ENCODE measurements around the gene TST.

TST gene

DNA sequence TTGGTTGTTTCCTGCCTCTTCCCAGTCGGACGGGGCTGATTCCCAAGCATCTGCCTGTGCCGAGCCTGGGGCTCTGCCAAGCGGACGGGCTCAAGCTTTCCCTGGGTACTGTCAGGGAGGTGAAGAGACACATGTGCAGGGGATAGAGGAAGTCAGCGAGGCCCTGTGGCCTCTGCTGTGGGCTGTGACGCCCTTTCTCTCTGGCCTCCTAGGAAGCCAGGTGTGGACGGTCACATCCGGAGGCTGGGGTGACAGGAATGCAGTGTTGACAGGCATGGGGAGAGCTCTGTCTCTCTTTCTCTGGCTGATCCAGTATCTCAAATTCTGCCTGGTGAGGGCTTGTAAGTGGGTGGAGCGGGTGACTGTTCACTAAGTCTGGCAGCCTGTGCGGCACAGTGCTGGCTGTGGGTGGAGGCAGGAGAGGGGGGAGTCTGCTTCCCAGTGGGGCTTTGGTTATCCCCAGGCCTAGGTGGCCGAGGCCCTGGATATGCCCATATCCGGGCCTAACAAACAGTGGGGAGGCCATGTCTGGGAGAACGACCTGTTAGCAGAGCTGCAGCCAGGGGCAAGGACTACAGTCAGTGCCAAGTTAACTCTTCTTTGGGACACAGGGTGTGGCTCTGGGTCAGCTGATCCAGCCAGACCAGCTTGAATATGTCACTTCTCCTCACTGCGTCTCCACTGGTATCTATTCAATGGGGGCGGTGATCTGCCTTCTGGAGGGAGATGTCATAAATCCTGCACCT, 34.2 kb upstream of the TST start:
- no peak for DNase-seq

DNA sequence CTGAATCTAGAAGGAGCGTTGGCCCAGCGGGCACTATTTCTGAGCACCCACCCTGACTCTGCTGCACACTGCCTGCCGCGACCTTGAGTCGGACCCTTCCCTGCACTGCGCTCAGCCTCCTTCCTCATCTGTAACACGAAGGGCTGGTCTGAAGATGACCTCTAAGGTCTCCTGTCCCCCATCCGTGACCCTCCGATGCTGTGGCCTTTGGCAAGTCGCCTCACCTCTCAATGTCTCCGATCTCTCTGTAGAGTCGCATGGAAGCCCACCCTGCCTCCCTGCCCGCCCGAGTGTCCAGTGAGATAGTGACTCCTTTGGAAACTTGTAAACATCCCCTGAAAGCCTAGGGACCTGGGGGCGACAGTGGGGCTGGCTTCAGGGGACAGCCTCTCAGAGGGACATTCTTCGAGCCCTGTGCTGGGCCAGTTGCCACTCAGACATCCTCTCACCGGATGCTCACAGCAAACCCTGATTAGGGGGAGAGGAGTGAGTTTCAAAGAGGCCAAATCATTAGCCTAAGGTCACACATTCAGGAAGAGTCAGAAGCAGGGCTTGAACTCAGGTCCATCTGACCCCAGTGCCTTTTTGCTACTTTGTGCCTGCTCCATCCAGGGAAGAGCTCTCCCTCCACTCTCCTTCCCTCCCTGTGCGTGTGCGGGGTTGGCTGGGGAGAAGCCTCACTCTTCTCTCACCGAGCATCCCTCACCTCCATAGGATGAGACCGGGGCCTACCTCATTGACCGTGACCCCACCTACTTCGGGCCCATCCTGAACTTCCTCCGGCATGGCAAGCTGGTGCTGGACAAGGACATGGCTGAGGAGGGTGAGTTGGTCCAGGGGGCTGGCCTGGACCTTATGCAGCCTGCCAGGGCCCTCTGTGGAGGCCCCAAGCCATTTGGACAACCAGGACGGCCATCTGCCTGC, 33.4 kb upstream of the TST start:
- no peak for DNase-seq

DNA sequence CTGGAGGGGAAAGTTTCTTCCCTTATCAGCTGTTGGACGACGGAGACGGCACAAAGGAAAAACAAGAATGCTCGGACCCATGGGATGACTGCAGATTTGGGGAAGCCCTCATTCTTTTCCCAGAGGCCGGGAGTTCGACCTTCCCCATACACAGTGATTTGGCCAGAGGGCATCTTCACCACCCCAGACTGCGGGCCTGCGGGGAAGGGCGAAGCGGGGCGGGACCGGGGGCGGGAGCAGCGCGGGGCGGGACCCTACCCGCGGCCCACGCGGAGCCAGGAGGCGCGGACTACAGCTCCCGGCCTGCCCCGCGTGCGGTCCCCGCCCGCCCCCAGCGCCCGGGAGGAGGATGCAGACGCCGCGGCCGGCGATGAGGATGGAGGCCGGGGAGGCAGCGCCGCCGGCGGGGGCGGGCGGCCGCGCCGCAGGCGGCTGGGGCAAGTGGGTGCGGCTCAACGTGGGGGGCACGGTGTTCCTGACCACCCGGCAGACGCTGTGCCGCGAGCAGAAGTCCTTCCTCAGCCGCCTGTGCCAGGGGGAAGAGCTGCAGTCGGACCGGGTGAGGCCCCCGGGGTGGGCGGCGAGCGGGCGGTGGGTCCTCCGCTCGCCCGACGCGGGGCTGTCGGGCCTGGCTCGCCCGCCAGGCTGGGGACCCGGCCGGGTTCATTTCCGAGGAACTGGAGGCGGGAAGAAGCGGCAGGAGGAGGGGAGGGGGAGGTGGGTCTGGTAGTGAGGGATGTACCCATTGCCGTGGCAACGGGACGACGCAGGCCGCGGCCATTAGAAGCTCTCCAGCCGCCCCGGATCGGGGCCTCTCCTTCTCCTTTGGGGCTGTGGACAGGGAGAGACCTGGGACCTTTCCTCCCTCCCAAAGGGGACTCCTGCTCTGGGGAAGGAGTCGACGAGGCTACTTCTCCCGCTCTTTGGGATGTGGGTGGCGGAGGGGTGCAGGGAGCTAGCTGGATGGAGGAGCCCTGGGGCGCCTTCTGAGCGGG, 32.4 kb upstream of the TST start, which contains the start of gene KCTD17:
Gene KCTD17 (plus strand): TSS at position 352 of the 995 bp plus-strand sequence. CDS start 19 bp downstream, at position 371.
- peak; percentile 57 for DNase-seq

DNA sequence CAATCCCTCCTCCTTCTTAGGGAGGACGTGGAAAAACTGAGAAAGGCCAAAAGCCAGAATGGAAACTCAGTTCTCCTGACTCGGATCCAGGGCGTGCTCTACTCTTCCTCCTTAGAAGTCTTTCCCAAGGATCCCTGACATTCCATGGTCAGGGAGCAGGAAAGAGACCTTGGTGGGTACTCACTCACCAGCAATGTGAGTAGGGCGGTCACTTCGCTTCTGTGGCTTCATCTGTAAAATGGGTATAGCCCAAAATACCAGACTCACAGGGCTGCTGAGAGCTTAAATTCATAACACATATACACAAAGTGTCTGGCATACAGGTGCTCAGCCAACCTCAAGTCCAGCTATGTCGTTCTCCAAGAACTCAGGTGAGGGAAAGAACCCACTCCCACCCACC, 31.7 kb upstream of the TST start:
- DNase-seq, result no peak

DNA sequence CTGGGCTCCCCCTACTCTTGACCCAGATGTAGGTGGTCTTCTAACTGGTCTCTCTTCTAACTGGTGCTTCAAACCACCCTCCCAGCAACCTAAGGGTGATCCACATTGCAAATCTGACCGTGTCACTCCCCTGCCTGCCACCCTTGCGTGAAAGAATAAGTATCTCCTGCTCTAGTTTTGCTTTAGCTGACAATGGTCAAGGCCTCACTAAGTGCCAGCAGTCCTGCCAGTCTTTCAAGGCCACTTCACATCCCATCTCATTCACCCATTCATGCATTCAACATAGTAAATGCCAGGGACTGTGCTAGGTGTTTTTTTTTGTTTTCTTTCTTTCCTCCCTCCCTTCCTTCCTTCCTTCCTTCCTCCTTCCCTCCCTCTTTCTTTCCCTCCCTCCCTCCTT, 30.0 kb upstream of the TST start:
- DNase-seq, result no peak

DNA sequence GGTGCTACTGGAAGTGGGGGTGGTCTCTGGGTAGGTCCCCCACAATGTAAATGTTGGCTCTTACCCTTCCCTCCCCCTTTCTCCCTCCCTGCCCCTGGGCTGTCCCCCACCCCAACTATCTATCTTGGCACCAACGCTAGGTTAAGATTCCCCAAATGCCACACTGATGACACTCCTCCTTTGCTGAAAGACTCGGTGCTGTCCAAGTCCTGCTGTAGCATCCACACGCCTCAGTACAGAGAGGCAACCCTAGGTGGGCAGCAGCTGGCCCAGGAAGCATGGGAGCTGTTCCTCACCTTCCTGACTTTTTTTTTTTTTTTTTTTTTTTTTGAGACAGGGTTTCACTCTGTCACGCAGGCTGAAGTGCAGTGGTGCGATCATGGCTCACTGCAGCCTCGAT, 28.9 kb upstream of the TST start:
- no peak for DNase-seq

DNA sequence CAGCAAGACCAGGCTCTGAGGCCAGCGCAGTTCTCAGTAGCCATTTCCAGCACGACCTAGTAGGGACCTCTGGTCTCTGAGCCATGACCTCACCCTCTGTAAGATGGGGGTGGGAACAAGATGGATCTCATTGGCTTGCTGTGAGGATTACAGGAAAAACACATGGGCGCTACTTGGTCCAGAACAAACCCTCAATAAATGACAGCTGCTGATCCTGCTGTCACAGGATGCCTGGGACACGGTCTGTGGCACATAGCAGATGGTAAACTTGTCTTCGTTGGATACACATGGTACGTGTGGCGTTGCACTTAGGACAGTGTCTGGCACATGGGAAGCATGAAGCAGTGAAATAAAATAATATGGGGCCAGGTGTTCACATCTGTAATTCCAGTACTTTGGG, 27.8 kb upstream of the TST start:
- DNase-seq, result no peak

DNA sequence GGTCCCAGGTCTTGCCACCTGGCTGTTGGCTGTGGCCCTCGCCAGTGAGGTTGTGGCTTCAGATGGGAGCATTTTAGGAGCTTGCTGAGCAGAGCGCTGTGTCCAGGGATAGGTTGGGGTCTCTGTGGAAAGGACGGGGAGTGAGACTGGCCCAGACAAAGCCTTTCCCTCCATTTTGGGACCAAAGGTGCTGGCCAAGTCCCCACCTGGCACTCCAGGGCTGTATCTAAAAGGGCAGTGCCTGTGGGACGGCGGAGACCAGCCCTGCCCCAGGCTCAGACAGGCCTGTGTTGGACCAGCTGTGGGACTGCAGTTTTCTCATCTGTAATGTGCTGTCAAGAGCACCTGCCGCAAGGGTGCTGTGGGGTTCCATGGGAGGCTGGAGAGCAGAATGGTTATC, 27.3 kb upstream of the TST start:
- DNase-seq, result no peak

DNA sequence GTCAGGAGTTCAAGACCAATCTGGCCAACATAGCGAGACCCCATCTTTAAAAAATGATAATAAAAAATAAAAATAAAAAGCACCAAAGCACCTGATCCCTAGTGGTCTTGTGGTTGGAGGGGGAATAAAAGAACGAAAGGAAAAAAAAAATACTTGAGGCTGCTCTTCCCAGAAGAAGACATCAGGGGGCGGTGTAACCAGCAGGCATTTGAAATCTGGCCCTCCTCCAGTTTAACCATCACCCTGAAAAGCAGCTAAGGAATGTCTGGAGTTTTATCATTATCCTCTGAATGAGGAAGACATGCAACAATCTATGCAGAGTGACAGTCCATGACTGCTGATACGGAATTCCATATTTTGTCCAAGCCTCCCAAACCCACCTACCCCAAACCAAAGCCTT, 26.7 kb upstream of the TST start:
- DNase-seq, result no peak

DNA sequence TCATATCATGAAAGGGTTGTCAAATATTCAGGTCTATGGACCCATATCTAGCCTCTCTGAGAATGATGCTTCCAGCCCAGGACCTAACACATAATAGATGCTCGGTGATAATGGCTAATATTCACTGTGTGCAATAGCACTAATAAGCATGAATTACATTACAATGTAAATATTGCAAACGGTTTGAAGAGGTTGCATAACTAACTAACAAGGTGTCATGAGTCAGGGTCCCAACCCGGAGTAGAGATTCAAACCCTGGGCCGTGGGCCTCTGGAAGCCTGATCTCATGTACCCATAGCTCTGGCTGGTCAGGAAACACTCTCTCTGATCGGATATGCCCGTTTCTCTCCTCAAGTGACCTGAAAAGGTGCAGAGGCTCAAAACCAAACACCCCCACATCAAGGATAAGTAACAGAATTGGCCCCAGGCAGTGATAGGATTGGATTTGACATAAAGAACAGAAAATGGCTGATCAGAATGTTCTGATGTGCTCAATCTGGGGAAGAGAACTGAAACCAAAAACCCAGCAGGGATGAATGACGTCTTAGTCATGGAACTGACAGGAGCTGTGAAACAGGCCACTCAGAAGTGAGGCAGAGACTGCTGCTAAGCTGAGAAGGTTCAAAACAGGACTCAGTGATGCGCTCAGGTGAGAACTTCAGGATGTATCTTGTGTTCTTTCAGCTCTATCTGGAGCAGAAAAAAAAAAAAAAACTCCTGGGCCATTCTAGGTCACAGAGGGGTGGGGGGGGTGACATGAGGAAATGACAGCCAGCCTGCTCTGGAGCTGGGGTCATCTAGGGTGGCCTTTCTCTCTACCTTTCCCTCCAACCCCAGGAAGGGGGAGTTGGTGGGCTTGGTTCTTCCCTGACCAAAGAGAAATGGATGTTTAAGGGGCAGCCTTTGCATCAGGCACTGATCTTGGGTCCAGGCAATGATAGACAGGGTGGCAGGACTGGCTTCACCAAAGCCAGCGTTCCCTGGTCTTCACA, 25.7 kb upstream of the TST start:
- no peak for DNase-seq

DNA sequence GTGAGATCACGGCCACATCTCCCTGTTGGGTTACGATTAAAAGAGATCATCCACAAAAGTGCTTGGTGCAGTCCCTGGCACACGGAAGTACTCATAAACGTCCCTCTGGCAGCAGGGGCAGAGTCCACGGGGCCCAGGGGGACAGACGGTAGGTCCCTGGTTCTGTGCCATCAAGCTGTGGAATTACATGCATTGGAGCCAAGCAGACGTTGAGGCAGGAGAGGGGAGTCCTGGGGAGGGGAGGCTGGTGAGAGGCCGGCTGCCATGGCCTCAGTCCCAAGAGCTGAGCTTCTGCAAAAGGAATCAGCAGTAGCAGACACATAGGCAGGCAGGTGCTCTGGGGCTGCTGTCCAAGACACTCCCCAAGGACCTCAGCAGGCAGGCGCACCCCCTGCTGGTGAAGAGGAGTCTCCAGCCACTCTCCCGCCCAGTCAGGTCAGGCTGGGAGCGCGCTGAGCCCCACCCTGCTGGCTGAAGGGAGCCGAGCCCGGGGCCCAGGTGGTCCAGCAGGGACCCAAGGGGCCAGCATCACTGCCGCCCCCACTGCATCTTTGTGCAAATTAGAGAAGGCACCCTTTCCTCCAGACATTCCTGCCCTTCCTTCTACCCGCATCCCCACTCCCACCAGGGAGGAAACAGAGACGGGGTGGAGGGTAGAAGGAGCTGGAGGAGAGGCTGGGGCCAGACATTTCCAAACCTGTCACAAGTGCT, 24.7 kb upstream of the TST start:
- DNase-seq, result peak; percentile 77

DNA sequence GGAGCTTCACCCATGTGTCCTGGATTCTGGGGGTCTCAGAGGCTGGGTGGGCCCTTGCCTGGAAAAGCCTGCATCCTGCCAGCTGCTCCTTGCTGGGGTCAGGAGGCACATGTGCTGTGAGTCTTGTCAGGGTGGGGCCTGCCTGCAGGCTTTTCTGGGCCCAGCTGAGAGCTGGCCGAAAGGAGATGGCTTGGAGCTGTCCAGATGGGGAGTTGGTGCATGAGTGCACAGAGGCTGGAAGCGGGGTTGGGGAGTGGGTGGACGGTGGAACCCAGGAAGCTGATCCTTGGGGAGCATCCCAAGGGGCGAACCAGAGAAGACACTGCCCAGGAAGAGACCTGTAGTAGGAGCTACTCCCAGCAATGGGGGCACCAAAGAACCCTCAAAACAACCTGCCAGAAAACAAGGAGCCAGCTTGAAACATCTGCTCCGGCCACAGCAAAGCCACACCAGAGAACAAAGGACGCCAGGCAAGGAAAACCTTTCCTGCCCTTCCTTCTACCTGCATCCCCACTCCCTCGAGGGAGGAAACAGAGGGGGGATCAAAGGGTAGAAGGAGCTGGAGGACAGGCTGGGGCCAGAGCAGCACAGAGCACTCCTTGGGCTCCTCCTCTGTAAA, 24.1 kb upstream of the TST start:
- DNase-seq, result no peak

DNA sequence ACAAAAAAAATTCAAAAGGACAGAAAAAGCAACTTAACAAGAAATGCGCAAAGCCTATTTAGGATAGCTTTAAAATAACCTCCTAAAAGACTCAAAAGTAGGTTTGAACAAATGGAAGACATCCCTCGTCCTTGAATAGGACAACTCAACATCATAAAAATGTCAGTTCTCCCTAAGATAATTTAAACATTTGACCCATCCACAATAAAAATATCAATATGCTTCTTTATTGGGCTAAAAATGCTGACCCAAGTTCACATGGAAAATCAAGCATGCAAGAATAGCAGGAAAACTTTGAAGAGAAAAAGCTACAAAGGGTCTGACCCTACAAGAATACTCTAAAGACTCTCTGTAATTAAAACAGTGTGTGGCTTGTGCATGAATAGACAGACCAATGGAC, 20.2 kb upstream of the TST start:
- no peak for DNase-seq

DNA sequence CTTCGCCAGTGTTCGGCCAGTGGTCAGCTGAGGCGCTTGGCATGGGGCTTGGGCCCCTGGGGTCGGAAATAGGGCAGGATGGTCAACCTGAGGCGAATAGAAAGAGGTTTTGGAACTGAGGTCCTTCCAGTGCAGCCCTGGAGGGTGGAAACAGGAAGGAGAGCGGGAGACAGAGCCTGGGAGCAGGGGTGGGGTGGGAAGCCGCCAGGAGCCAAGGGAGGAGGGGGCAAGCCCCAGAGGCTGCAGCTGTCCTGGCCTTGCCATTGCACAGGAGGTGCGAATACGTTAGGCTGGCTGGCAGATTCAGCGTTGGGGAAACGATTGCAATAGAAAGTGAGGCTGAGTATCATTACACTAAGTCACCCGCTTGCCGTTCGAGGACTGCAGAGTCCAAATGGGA, 18.4 kb upstream of the TST start:
- no peak for DNase-seq

DNA sequence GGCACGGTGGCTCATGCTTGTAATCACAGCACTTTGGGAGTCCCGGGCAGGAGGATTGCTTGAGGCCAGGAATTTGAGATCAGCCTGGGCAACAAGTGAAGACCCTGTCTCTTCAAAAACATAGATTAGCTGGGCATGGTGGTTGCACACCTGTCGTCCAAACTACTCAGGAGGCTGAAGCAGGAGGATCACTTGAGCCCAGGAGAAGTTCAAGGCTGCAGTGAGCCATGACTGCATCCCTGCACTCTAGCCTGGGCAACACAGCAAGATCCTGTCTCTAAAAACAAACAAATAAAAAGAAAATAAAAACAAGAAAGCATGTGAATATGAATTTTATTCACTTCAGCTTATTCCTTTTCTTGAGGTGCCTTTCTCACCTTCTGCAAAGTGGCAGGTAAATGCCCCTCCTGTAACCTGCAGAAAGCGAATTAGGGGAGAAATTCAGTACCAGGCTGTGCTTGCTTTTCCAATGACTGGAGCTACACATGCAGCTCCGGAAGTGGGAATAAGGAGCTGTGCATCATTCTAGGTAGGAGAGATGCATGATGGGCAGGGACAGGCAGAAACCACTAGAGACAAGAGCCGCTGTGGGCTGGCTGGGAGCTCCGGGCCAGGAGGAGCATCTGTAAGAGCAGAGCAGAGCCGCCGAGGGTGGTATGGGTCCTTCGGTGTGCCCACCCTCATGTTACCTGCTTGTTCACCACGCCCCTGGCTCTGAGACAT, 17.6 kb upstream of the TST start:
- DNase-seq, result no peak

DNA sequence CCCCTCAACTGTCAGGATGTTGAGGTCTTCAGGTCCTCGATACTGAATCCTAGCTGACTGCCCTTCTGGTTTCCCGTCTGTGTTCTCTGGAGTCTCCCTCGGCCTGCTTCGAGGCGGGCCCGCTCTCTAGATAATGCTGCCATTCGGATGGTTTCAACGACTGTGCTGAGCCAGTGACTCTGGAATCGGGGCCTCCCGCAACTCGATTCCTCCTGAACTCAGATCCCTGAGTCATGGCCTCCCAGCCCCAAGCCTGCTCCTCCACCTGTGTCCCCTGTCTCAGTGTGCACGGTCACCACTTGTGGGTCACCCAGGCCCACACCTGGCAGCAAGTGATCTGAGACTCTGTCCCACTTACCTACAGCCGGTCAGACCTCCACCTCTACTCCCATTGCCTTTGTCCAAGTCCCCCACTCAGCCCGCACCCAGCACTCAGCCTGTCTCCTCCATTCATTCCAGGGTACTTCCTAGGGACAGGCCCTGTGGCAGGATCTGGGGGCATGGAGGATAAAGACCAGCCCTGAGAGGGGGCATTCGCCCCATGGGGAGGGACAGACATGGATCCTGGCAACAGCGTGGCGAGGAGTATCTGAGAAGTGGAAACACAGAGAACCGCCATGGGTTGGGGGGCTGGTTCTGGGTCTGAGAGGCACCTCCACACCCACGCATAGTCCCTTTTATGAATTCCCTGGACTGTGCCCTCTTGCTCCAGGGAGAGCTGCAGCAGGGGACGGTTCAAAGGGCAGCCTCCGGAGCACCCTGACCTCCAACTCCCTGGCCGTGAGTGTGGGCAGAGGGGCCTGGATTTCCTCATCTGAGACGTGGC, 14.6 kb upstream of the TST start:
- DNase-seq, result no peak

DNA sequence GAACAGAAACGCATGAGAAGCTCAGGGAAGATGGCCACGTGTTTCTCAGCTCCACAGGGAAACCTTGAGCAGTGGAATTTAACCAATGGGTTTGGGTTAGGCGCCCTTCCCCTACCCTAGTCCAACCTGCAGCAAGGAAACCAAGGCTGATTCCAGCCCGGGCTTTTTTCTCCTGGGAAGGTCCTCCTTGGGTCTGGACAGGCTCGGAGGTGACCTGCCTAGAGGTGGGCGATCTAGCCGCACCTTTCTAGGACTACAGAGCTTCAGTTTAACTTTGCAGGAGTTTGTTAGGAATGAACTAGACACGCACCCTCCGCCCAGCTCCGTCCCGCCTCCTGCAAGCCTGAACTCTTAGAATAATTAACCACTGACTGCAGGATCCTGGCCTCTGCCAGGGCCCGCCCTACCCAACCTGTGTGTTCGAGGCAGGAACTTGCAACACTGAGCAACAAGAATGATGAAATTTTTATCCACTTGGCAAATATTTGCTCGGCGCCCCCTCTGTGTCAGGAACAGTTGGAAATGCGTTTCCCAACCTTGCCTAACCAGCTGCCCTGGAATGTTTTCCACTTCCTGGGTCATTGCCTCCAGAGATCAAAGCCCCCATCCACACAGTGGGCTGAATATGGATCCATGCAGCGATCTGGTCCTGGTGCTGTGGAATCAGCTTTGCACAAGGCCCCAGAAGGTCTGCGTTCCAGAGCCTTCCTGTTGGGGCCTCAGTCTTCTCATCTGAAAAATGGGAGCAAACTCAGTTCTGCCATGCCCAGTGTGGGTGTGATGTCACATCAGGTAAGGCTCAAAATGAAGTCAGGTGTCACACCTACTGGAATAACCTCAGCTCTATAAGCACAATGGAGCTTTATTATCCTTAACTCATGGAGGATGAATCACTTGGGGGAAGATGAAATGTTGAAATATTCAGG, 13.6 kb upstream of the TST start:
- DNase-seq, result no peak

DNA sequence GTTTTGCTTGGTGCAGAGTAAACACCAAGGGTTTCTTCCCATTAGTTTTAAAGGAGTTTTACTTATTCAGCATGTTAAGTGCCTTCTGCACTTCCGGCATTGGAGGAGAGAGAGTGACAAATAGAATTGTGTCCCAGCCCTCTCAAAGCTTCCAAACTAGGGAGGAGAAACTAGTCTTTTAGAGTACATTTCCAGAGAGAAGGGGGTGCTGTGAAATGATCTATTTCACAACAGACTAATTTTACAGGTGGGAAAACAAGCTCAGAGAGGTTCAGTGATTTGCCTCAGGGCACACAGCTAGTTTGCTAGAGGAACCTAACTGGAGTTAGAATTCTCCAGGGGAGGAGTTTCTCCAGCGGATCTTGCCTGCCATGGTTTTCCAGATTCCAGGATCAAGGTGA, 12.9 kb upstream of the TST start:
- no peak for DNase-seq

Measured in COR-L47 (cell line).